GM18526 (cell line): ENCODE measurements around the gene PDE11A.

Experiments
- POLR2A ChIP-seq: IDR thresholded peaks from 3 replicates; pipeline ENCODE4 v1.6.1; 2011; ENCODE audit not compliant: insufficient read length; ENCODE audit errors: extremely low read depth

The PDE11A gene

DNA sequence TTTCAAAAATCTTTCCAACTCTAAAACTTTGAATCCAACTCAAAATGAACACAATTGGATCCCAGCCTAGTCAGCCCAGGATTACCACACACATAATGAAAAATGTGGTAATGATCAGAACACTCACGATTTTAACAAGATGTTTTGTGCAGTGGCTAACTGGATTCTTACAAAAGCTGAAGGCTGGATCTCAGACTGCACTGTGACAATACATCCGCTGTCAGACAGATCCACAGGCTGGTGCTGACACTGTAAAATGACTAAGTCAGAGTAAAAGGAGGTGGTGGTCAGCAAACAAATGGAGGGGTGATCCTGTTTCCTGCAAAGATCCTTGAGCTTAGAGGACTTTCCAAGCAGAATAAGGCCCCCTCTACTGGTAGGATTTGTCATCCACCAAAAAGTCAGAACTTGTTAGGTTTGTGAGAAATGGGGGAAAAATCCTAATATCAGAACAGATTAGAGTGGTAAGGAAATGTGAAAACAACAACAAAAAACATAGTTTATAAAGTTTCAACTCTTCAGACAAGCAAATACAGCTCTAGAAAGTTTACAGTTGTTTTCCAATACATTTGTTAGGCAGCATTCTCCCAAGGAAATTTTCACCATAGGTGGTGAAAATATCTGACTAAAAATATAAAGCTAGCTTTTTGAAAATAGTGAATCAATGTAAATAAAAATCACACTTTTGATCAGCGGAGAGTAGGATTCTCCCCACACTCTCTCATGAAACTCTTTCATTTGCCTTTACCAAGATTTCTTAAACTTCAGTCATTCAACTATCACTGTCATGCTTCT, 468.1 kb downstream of the PDE11A start:
- no peak for TF ChIP-seq POLR2A

DNA sequence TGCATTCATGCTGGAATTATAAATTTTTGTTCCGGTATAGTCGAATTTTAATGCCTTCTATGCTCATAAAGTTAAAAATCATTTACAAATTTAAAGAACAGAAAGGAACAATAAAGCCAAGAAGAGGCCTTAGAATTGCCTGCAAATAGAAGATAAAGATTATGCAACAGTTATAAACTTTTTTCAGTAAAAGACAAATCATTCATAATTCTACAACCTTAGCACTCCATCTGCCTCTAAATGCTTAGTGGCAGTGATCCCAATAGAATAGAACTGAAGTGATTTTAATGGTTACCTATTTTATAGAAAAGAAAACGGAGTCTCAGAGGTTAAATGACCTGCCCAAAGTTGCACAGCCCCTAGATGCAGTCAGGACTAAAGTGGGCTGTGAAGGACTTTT, 468.8 kb downstream of the PDE11A start:
- no peak for TF ChIP-seq POLR2A

DNA sequence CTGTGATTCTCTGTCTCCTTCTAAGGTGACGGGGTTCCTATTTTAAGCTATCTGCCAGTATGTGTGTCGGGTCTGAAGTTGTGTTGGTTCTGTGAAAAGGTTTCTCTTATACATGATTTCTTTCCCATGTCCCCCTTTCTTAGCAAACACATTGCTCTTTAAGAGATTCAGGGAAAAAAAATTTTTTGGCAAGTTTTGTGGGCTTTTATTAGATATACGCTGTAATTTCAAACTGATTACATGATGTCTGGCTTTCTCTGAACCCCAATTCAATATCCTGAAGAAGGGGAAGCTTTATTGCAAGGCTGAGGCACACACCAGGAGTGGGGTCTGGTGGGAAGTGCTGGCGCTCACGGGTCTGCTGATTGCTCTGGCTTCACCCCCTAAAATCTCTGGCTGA, 469.4 kb downstream of the PDE11A start:
- TF ChIP-seq POLR2A, result no peak

DNA sequence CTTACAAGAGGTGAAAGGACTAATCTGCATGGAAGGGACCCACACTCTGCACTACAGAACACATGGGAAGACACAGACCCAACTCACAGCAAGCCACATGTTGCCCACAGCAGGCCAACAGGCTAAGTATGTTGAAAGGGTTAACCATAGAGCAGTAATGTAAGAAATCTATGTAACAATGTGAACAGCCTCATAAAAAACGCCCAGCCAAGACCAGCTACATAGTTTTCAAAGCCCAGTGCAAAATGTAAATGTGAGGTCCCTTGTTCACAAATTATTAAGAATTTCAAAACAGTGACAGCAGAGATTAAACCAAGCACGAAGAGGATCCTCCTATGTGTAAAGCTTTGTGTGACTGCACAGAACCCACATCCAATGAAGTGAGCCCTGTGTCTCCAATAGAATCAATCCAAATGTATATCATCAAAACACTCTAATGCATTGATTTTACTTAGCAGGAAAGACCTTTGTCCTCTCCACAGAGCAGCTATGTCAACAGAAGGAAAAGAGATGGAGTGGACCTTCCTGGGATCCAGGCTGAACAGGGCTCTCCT, 469.9 kb downstream of the PDE11A start:
- no peak for TF ChIP-seq POLR2A

DNA sequence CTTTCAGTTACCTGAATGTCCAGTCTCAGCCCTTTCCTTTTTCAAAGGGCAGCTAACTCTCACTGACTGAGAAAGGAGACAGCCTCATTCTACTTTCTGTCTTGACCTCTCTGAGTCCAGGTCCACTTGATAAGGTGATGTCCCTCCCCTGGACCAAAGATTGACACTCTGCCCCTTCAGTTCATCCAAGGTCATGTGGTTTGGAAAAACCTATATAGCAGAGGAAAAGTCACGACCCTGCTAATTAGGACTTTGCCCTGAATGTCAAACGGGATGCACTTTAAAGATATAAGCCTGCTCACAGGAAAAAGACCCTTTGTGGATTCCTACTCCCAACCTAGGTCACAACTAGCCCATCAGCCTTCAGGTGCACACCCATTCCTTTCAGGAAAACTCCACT, 471.7 kb downstream of the PDE11A start:
- no peak for TF ChIP-seq POLR2A

DNA sequence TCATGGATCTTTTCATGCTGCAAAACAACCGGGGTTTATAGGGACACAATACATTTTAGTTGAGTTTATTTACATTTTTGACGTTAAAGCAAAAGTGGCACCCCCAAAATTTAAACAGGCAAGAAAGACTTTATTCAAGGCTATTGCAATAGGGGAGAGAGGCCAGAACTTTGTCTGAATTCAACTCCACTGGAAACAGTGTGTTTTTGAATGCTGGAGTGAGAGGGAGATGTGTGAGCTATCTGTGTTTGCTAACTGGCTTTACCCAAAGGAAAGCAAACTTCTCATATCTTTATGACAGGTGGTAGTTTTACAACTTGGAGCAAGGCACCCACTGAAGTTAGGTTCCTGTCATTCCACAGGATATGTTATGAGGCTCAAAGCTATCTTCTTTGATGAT, 472.6 kb downstream of the PDE11A start:
- no peak for TF ChIP-seq POLR2A

DNA sequence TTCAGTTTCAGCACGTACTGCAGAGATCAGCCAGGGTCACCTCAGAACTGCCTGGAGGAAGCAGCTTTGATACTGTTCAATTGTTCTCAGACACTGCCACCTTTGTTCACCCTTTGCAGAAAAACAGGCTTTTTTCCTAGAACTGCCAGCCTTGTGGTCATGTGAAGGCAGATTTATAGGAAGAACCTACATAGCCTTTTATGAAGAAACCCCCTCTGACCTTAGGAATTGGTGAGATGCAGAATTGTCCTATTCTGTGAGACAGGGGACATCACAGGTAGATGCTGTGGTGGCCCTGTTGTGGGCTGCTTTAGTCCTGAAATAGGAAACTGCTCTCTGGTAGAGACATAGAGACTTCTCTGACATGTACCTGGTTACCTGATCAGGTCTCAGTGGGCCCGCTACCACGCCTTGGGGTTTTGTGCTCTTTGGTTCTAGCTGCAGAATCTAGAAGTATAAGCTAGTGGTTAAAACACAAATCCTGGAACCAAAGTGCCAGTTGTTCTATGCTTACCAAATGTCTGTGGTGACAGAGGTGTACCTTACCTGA, 473.4 kb downstream of the PDE11A start:
- no peak for TF ChIP-seq POLR2A

DNA sequence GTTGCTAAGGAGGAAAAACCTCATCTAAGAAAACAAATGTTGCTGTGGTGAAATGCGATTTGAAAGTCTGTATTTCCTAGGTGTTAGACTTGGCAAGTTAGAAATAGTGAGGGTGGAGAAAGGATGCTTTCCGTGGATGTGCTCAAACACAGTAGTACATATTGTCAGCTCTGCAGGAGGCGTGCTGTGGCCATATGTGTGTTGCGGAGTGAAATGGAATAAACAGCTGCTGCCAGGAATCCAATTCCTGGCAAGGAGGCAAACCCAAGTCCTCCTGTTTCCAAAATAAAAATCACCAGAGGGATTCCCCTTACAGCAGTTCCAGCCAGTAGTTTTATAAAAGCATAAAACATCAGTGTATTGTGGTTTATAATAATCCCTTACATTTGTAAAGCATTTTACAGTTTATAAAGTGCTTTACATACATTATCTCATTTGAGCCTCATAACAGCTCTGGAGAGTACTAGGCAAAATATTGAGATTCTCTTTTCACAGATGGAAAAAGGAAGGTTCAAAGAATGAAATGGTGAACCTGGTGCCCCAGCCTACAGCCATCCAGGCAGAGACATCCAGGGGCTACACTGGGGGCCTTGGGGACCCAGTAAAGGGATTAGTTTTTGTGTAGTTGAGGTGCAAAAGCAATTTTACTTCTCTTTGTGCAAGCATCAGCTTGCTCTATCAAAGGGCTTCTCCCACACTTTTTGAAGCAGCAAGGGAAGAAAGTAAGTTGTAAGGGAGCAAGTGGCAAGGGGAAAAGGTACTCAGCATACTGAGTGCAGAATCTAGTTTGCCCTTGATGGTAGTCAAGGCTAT, 474.0 kb downstream of the PDE11A start:
- TF ChIP-seq POLR2A, result no peak

DNA sequence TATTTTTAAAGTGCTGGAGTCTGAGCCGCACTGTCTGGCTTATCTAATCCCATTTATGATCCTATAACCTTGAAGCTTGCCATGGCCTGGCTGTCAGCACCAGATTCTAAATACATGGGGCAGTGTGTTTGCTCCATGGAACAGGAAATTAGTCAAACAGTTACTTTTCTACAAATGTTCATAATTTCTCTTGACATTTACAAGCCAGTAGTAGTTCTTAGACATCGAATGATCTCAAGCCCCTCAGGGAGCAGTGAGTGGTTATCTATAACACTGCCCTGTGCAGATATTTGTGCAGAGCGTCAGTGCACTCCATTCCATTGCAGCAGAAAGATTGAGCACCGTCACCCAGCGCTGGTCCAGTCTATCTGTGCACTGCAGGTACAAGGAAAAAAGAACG, 474.8 kb downstream of the PDE11A start:
- TF ChIP-seq POLR2A, result no peak

DNA sequence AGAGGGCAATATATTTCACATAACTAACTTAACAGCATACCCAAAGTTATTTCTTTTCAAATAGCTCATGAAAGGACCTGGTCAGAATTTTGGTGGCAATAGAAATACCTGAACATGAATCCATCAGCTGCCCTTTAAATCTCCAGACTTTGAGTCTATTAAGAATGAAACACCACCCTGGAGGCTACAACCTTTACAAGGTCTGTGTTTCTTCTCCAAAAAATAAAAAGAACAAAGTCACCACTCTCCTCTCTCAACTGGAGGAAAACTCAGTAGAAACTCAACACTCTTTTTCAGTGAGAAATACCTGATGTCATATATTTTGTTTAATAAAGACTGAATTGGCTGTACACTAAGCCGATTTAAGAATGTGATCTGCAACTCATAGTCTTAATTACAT, 475.7 kb downstream of the PDE11A start:
- no peak for TF ChIP-seq POLR2A

DNA sequence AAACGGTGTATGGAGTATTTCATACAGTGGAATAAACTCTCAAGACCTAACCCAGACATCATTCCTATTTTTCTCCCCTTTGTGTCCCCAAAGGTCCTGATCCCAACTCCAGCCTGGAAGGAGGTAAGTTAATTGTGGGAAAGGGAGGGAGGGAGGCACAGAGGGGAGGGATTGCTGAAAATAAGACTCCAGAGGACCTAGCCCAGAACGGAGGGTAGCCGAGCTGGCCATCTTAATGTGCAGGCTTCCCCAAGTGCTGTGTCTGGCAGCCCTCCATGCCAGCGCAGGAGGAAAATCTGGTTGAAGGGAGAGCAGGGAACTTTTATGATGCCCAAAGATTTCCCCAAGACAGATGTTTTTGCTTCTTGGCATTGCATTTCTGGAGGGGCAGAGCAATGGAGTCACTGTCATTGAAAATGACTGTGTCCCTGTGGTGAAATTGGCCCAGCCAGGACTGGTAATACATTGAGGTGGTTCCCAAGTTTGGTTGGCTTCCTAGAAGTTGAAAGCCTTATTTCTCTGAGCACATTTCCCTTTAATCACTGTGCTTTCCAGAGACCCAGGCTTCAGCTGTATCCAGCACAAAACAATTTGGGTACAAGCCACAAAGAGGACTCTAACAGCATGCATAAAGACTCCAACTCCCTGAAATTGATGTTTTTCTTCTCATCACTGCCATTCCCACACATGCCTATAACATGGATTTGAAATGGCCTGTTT, 477.3 kb downstream of the PDE11A start:
- TF ChIP-seq POLR2A, result no peak

DNA sequence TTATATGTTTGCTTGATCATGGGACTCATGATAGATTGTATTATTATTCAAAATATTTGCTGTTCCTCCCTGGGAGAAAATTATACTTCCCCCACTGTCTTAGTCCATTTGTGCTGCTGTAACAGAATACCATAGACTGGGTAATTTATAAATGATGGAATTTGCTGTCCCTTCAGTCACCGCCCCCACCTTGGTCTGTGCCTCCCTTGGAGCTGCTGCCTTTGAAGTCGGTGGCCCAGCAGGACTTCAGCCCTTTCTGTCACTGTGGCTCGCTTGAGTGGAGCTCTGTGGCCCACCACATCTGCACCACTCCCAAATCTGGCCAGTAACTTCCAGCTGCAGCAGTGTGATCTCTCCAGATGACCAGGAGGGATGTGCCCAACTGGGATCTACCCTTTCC, 479.2 kb downstream of the PDE11A start:
- TF ChIP-seq POLR2A, result no peak

DNA sequence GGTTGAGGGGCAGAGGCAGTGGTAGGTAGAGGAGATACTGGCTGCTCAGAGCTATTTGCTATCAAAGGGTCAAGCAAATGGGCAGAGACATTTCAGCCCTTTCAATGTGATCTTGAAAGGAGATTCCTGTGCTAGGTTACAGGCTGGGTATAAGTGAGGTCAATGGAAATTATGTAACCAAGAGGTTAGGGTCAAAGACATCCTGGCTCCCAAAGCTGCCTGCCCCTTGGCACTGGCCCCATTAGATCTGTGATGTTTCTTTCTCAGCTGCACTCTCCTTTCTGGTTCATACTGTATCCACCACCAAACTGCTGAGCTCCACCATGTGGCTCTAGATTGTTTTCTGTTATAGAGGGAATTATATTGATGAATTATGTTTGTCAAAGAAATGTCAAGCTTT, 479.6 kb downstream of the PDE11A start:
- TF ChIP-seq POLR2A, result no peak

DNA sequence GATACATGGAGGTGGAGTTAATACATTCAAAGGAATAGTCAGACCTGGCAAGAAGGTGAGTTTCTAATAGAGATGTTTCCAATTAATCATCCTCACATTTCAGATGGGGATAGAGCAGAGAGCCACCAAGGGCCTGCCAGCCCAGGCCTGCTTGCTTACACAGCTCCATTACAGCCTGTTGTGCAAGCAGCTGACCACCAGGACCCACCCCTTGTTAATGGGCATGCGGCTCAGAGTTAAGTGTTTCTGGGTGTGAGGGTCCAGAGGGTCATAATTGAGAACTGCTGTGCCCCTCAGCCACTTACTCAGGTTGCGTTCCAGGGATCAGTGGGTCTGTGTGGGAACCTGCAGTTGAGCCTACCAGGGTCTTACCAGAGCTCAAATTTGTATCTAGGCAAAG, 480.2 kb downstream of the PDE11A start:
- TF ChIP-seq POLR2A, result no peak

DNA sequence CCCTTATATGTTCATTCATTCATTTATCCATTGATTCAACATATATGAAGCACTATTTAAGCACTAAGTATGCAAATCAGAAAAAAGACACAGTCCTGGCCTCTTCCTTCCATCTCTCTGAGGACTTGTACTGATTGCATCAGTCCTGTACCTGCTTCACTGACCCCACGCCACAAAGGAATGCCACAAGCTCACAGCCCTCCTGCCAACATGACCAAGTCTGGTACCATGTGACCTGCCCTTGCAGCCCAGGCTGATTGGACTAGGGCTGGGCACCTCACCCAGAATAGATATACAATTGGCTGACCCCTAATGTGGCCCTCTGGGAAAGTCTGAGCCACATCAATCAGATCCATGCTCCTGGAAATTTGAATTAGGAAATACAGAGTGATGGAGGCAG, 483.4 kb downstream of the PDE11A start:
- TF ChIP-seq POLR2A, result no peak
